ENCODE data around the gene SIRT5. TPM values are rescaled to one million over a fixed set of nuclear protein-coding genes. Genes with fewer than 3 reads are reported as not detected.

SIRT5 gene
- total RNA-seq, 1 experiment from 2014 or later, result 14.3 TPM

GRCh38 chr6:13557841-13558240, 16.6 kb upstream of the SIRT5 start:
- Histone ChIP-seq H2BK20ac (ENCODE audit: low read depth, low read length, poor library complexity, severe bottlenecking) (no peak overlapping the region), H3K27me3 (ENCODE audit: insufficient read depth, low read length) (no peaks in the 10 kb centered on the region), H4K5ac (ENCODE audit: insufficient read length, low read depth, low read length) (no peak overlapping the region), H3K4me1 (ENCODE audit: insufficient read depth, low read length) (peaks cover 2% of the 10 kb centered on the region; the same call in 1 of the 2 replicates), H2BK12ac (ENCODE audit: insufficient read length, low read depth, low read length) (no peak overlapping the region), H3K4me2 (ENCODE audit: insufficient read depth, insufficient read length, low read length) (no peak overlapping the region), H4K91ac (ENCODE audit: insufficient read length, low read depth, low read length) (no peak overlapping the region), H3K18ac (ENCODE audit: insufficient read length, low read depth, low read length) (no peak overlapping the region), H3K9ac (ENCODE audit: extremely low read depth, insufficient read length, low read length) (no peak overlapping the region), H2BK120ac (ENCODE audit: low read depth, low read length, poor library complexity, severe bottlenecking) (no peak overlapping the region), H3T11ph (ENCODE audit: low read length) (no peak overlapping the region), H2AFZ (ENCODE audit: low read length) (no peak overlapping the region), H3K79me1 (ENCODE audit: insufficient read depth, low read depth, low read length, poor library complexity, severe bottlenecking) (no peaks in the 10 kb centered on the region), H2AK5ac (ENCODE audit: insufficient read length, low read length) (no peak overlapping the region), H3K4ac (ENCODE audit: low read depth, low read length) (no peak overlapping the region), H3K9me3 (ENCODE audit: control insufficient read depth, low read depth, low read length) (no peaks in the 10 kb centered on the region), H3K27ac (ENCODE audit: insufficient read length, low read depth, low read length) (no peak overlapping the region), H2BK5ac (ENCODE audit: insufficient read length, low read length) (no peak overlapping the region), H3K23me2 (ENCODE audit: insufficient read length, low read depth, low read length, poor library complexity, severe bottlenecking) (no peaks in the 10 kb centered on the region), H4K20me1 (ENCODE audit: control insufficient read depth, insufficient read depth, insufficient read length) (no peaks in the 10 kb centered on the region), H4K8ac (replicated peaks; ENCODE audit: insufficient read length, low read depth, low read length) (no peak overlapping the region), H3K79me2 (ENCODE audit: insufficient read depth, low read length) (no peaks in the 10 kb centered on the region), H3K56ac (ENCODE audit: insufficient read length, low read depth, low read length) (no peak overlapping the region), H3K14ac (ENCODE audit: insufficient read depth, low read length) (no peak overlapping the region), H2BK15ac (ENCODE audit: low read depth, low read length) (no peak overlapping the region), H3K23ac (ENCODE audit: insufficient read length, low read depth, low read length) (no peak overlapping the region)
- peaks cover 16 to 39% of the 10 kb centered on the region in 2 experiments for H3K4me1 Mint-ChIP-seq
- peak; percentile 23; the same call in 1 of the 3 replicates for TF ChIP-seq CTCF (conservative IDR thresholded peaks at IDR 0.05)
- no peak for DNase-seq
- no peak overlapping the region for H3K27ac Mint-ChIP-seq
- H3K4me3 Mint-ChIP-seq, result no peak overlapping the region
- no peaks in the 10 kb centered on the region; the same call in 1 of the 2 replicates for H3K27me3 Mint-ChIP-seq (ENCODE audit: low read depth)
- no peaks in the 10 kb centered on the region; a peak in 1 of 5 replicates for H3K9me3 Mint-ChIP-seq
- no peaks in the 10 kb centered on the region; a peak in 1 of 7 replicates for H3K36me3 Mint-ChIP-seq (ENCODE audit: insufficient read depth in 1 of 3, low read depth in 3 of 3)
